GM10248 (cell line): ENCODE results near the gene POU6F2.

ENCODE experiments used
- CTCF ChIA-PET: fragments of 300-600 bp; sonication (Branson Sonifier 250); formaldehyde crosslinking; extraction: SDS; loops from one replicate; lab custom pipeline; 2021; ENCODE audit warnings: antibody characterized with exemption; lab: Yijun Ruan, JAX
- POLR2A ChIA-PET: fragments of 350-650 bp; sonication (Branson Sonifier 250); formaldehyde crosslinking; extraction: SDS; loops from one replicate; lab custom pipeline; 2020; ENCODE audit warnings: antibody characterized with exemption; lab: Yijun Ruan, JAX
- DNase-seq: peaks from one replicate; pipeline ENCODE4 v3.0.0; 2012; ENCODE audit errors: extremely low spot score
- CTCF ChIP-seq: IDR thresholded peaks from 2 replicates; pipeline ENCODE4 v1.5.1; 2012; ENCODE audit warnings: mild to moderate bottlenecking, low read depth; ENCODE audit errors: extremely low read depth, missing control alignments, control extremely low read depth

Gene POU6F2

GRCh38 chr7:39468808-39469374, 491.2 kb downstream of the POU6F2 start:
- CTCF ChIA-PET = interaction anchor here (0.7 to 4.7 kb wide), 4 partner anchors 15 to 673 kb away, joined by 4 to 38 read pairs (median 4); no protein-coding TSS in a partner anchor

GRCh38 chr7:39480901-39481300, 503.2 kb downstream of the POU6F2 start:
- TF ChIP-seq CTCF = no peak
- POLR2A ChIA-PET = no interaction called here
- no peak for DNase-seq
- CTCF ChIA-PET = no interaction called here

More at GRCh38 chr7:39468808-39469374, 491.2 kb downstream of the POU6F2 start:
- TF ChIP-seq CTCF = no peak
- no peak for DNase-seq
- POLR2A ChIA-PET = no interaction called here

GRCh38 chr7:39488467-39489393, 511.0 kb downstream of the POU6F2 start:
- ChIA-PET POLR2A (no interaction called here), CTCF (interaction anchor here (0.9 to 1.1 kb wide), 3 partner anchors 9 to 52 kb away, joined by 3 read pairs; no protein-coding TSS in a partner anchor)
- no peak for TF ChIP-seq CTCF
- DNase-seq = no peak

GRCh38 chr7:39490296-39490695, 512.6 kb downstream of the POU6F2 start:
- DNase-seq = no peak
- ChIA-PET POLR2A (interaction anchor here (0.7 kb wide), 1 partner anchor 159 kb away, joined by 5 read pairs; no protein-coding TSS in a partner anchor), CTCF (interaction anchor here (1.1 kb wide), 1 partner anchor 53 kb away, joined by 3 read pairs; no protein-coding TSS in a partner anchor)
- no peak for TF ChIP-seq CTCF

- CTCF ChIA-PET = interaction anchor here (1.0 to 1.6 kb wide), 3 partner anchors 28 to 40 kb away, joined by 3 to 6 read pairs (median 4); no protein-coding TSS in a partner anchor
- DNase-seq = no peak
- POLR2A ChIA-PET = no interaction called here
- TF ChIP-seq CTCF = no peak
Measured at GRCh38 chr7:39493934-39494333, 516.2 kb downstream of the POU6F2 start.

GRCh38 chr7:39501358-39501757, 523.6 kb downstream of the POU6F2 start:
- ChIA-PET CTCF (interaction anchor here (1.1 kb wide), 1 partner anchor 33 kb away, joined by 3 read pairs; no protein-coding TSS in a partner anchor), POLR2A (no interaction called here)
- no peak for DNase-seq
- TF ChIP-seq CTCF = no peak
